Daoy (cell line): Measurements from ENCODE around the gene RAD51B. TPM values are rescaled to one million over a fixed set of nuclear protein-coding genes. Genes with fewer than 3 reads are reported as not detected.

Experiments
- DNase-seq: peaks from one replicate; pipeline ENCODE4 v3.0.0-alpha.2; 2015; ENCODE audit warnings: low read depth
- total RNA-seq: library from RNA; depleted of rRNA; stranded (reverse); fragments of >200 nt; shearing (Covaris generic); gene quantifications from 2 replicates; pipeline ENCODE4 v1.2.3, GENCODE V29; 2014

RAD51B gene
- total RNA-seq, 1 experiment from 2014 or later, result 15.8 TPM

DNA sequence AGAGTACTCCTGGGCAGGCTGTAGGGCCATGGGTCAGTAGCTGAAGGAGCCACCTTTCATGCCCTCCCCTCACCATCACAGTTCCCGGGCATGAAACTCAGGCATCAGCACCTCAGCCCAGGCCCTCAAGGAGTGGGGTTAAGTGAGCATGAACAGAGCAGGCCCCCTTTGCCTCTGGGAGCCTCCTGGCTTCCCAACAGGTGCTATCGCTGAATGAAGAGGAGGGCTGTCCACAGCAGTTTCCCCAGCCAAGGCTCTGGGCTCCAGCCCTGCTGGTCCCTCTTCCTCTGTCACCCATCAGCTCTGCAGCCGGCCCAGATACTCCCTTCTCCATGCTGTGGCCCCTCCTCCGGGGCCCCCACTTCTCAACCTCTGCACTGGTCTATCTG, 789.0 kb downstream of the RAD51B start:
- DNase-seq, result no peak

DNA sequence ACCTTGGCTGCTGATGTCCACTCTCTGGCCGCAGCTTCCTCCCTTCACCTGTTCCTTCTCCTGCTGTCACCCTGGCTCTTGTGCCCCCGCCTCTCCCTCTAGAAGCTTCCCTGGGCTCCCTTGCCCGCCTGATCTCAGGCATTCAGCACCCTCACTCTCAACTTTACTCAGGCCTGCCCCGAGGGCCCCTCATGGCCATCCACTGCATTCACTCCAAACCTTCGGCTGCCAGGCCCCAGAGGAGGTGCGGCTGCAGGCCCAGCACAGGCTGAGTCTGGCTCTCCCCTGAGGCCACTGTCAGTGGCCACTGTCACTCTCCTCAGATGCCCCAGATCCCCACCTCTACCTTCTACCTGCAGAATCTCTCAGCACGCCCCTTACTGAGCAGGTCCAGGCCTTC, 789.4 kb downstream of the RAD51B start:
- DNase-seq, result no peak

DNA sequence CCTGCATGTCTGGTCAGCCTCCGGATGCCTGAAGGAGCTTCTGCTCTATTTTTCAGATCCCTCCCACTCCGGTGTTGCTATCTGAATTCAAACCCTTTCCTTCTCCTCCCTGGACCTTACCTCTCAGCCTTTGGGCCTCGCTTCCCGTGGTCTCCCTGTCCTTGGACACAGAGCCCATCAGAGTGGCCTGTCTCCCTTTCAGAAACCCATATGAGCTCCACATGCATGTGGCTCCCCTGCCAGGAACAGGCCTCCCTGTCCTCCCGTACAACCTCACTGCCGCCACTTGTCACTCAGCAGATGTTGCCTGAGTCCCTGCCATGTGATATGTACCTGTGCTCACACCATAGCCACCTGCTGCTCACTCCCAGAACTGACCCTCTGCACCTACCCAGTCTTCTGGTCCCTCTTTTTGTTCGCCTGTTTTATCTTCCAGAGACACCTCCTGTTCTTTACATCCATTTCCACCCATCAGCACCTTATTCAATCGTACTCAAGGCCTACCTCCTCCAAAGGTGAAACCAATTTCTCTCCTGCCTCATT, 790.7 kb downstream of the RAD51B start:
- DNase-seq, result no peak

DNA sequence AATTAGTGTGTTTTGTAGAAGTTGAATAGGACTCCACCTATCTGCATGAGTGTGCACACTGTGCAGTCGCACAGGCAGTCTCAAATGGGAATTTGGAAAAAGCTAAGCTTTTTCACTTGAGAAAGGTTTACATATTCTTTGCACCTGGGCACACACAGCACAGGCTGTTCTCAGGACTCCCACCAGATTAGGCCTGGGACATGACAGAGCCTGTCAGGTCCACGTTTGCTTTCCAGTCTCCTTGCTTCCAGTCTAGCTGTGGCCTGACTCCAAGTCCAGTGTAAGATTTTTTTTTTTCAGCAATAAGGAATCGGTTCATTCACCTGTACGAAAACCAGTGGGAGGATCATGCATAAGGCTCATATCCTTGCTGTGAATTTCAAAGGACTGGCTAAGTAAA, 792.0 kb downstream of the RAD51B start:
- DNase-seq, result no peak

DNA sequence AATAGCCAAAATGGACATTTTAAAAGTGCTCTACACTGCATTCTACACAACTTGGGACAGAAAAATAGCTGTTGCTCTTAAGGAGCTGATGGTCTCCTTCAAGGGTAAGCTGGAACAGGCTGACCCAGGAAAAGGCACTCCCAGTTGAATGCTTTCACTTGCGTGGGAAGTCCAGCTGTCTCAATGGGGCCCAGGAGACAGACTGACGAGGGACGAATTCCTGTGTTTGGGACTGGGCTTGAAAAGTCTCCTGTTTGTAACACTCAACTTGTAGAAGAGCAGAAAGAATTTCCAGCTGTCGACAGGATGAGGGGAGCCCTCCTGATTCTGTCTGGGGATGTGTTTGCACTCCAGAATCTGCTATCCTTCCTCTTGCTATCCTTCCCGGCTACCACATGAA, 792.5 kb downstream of the RAD51B start:
- DNase-seq, result no peak

DNA sequence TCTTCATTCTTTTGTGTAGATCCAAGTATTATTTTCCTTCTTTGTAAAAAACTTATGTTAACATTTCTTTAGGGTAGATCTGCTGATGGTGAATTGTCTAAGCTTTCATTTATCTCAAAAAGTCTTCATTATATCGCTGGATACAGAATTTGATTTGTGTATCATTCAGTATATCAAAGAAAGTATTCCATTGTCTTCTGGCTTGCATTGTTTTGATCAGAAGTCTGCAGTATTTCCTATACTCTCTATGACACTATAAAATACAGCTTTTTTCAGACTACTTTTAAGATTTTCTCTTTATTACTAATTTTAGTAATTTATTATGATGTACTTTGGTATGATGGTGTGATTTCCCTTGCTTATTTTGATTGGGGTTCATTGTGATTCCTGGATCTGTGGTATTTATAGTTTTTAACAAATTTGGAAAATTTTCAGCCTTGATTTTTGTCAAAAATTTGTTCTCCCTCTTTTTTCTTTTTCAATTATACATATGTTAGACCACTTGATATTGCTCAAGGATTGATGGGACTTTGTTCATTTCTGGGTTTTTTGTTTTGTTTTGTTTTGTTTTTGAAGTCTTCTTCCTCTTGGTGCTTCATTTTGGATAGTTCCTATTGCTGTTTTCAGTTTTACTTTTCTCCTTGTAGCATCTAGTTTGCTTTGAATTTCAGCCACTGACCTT, 796.8 kb downstream of the RAD51B start:
- DNase-seq, result no peak

DNA sequence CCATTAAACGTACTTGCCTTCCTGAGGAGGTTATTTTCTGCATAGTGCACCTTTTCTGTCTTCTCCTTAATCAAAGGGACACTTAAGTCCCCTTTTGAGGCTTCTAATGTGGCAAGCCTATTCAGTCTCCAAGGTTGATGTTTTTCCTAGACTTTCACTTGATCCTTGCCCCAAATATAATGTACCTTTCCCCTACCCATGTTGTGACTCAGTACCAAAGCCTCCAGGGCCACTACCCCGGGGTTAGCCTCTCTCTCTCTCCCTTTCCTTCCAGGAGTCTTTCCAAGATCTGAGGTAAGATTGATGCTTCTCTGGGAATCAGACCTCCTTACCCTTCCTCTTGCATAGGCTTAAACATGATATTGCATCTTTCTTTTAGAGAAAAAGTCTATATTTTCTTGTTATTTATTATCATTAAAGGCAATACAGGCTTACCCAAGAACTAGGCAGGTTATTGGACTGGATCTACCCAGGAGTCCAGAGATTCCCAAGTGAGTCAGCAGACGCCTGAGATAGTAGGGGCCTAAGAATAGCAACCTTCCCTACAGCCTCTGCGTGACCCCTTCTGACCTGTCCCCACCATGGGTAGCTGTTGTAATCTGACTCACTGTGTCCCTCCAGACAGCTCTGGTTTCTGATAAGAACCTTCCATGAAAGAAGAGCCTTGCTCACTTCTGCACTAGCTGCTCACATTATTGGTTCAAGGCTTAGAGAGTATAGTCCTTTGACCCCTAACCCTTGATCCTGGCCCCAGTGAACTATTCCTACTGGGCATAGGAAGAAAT, 800.4 kb downstream of the RAD51B start:
- DNase-seq, result peak; percentile 46

DNA sequence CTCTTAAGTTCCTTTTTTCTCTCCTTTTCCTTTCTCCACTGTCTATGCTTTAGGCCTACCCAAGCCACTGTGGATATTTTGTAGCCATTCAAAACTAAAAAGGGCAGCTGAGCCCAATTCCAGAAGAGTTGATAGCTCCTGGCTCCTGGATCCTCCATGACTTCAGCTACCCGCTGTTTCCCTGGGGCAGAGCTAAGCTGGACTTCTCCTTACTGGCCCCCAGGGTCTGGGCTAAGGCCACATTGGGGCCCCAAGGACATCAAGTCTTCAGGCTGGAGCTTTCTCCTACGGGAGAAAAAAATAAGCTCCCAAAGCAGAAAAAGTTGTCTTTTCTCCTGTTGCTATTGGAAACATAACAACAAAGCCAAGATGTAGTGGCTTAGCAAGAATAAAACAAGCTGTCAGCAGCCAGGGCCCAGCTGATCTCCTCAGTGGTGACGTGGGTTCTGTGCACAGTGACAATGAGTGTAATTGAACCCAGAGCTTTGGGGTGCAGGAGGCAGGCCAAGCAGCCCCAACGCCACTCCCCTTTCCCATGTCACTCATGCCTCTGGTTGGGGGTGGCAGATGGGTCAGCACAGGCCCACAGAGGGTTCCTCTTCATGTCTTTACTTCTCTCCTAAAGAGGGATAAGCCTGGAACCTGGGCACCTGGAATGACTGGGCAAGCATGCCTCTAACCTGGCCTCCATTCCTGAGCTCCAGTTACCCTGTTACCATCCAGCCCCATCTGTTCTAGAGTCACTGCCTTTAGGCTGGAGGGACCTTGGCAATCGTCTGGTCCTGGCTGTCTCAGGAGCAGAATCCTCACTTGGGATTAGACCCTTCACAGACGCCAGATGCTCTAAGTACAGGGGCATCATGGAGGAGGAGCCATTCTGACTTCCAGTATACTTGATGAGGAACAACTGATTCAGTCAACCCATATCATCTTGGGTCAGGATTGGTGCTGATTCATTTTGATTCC, 802.1 kb downstream of the RAD51B start:
- DNase-seq, result no peak

DNA sequence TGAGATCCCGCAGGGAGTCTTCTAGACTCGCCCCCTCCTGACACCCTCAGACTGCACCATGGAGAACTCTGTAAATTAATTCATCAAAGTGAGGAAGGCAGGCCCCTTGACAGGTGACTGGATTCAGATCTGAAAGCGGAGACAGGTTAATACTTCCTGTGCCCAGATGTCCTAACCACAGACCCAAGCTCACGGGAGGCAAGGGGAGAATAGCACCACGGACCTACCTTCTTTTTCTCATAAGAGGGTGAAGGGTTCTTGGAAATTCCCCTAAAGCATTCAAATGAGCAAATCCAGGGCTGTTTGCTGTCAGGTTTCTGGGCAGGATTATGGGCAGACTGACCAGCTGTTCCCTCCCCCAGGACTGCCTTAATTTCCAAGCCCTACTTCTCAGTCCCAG, 803.3 kb downstream of the RAD51B start:
- no peak for DNase-seq

DNA sequence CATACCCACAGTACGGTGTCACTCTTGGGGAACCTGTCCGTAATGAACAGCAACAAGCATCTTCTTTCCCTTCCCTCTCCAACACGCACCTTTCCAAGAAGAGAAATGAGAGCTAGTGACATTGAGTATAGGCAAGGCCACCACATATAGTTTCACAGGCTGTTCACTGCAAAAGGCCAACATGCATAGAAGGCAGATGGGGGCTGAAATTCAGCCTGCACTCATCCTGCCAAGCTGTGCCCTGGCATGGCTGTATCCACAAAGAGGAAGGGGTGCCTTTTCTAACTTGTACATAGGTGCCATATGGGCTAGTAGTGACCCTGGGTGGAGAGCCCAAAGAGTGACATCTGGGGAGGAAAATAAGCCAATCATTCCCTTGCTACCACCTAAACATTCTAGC, 803.7 kb downstream of the RAD51B start:
- no peak for DNase-seq

DNA sequence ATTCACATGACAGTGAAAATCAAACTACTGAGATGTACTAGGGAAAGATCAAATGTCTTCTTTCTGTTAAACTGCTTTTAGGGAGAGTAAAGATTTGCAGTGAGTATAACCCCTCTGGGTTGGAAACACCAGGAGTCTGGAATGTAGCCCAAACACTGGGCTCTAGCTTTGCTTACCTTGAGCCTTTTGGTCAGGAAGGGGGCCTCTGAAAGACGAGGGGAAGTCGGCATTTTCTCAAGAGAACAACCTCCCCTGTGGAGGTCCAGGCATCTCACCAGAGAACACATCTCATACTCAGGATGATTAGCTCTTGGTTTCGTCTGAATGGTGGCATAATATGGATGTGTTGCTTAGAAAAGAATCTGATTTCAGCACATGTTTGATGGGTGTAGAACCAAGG, 804.2 kb downstream of the RAD51B start:
- DNase-seq, result no peak

DNA sequence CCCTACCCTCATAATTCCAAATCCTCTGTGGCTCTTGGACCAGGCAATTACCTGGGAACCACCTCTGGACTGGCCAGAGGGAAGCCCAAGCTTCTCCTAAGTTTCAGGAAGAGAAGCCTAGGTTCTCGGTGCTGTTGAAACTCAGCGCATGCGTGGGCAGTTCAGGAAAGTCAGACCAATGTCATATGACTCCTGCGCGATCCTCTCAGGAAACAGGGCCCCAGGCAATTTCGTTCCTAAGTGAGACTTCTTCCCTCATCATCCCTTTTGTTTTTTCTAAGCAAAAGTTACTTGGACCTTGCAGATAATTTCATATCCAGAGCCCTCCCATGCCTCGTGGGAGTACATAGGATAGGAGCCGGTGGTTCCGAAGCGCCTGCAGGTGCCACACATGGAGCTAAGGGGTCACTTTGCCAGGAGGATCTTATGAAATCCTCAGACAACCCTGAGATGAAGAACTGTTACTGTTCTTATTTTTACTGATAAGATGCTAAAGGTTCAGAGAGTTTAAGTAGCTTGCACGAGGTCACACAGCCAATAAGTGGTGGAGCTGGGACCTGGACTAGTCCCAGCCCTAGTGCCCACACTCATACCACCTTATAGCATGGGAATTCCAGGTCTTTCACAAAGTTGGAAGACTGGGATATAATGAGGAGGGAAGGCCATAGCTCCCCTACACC, 805.1 kb downstream of the RAD51B start:
- DNase-seq, result no peak

DNA sequence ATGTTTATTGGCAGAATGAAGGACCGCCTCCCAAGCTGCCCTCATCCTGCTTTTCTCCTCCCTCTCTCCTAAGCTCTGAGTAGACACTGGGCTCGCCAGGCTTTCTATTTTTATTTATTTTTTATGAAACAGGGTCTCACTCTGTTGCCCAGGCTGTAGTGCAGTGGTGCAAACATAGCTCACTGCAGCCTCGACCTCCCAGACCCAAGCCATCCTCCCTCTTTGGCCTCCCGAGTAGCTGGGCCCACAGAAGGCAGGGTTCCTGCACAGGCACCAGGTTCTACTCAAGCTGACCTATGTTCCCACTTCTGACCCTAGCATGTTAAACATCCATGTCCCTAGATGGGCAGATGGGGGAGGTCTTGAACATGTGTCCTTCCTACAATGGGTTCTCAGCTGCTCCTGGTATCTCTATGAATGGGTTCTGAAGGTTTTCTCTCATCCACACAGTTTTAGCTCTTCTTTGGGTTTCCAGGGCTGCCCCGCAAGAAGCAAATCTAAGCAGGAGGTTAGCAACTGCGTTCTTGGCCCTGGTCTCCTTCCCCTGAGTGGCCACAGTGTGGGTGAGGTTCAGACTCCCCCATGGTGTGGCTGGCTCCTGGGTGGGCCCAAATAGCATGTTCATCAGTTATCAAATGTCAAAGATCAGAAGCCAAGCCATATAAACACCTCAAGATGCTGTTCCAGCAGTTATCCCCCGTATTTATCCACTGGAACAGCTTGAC, 805.9 kb downstream of the RAD51B start:
- DNase-seq, result no peak

DNA sequence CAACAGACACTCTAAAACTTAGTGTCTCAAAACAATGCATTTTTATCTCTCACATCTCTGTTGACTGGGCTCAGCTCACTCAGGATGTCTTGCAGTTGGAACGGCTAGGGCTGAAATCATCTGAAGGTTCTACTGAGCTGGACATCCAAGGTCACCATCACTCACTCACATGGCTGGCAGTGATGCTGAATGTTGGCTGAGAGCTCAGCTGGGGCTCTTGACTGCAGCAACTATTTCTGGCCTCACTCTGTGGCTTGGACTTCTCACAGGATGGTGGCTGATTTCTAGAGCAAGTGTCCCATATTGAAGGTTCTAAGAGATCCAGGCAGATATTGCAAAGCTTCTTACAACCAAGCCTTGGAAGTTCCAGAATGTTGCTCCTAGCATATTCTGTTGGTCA, 806.8 kb downstream of the RAD51B start:
- DNase-seq, result no peak

DNA sequence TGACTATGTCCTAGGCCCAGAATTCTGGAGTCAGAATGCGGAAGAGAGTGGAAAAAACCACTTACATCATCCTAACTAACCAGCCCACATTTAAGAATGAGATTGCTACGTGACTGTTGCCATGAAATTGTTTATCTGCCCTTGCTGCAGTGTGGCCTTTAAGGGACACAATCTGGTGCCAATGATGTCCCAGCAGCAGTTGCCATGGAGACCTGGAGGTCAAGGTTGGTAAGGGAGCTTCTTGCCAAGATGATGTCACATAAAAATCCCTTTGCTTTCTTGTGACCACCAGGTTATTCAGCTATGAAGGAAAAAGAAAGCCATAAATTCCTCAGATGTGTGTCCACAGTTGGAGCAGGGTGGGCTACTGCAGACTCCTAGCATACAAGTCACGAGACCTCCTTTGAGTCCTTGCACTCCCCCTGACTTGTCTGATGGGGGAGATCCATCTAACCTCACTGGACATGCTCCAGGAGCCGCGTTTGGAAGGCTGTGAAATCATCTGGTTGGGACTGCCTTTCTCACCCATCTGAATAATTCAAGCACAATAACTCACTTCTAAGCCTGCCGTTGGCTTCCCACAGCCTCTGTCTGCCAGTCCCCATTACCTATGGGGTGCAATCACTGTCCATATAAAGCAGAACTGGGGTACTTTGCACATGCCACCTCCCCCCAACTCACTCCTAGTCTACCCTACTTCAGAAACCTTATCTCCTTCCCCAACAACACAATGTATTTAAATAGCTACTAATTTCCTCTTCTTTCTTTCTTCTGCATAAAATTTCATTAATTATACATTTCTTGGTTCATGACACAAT, 807.7 kb downstream of the RAD51B start:
- no peak for DNase-seq

DNA sequence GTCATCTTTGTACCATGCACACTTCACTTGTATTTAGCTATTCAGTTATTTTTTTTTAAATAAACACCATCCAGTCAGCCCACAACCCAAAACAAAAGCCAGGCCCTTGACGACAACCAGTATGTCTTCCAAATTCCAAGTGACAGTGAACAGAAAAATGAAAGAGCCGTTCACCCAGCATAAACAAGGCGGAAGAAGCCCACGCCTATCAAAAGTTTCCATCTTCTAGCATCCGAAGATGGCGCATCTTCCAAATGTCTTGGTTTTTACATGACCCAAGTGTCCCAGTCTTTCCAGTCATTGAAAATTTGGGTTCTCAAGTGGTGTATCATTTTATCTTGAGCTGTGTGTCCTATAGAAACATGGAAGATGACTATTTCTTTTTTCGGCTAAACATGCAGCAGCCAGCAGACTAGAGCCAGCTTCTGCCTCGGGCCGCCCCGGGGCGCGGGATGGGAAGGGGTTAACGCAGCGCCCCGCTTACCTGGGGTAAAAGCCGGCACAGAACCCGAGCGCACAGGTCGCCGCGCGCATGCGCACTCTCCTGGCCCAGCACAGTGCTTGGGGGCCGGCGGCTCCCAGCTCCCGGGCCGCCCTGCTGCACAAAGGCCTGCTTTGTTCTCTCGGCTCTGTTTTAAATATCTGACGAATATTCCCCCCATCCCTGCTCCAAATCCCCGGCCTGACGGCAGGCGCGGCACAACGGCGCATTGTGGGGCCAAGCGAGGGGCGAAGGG, 808.5 kb downstream of the RAD51B start:
- no peak for DNase-seq

DNA sequence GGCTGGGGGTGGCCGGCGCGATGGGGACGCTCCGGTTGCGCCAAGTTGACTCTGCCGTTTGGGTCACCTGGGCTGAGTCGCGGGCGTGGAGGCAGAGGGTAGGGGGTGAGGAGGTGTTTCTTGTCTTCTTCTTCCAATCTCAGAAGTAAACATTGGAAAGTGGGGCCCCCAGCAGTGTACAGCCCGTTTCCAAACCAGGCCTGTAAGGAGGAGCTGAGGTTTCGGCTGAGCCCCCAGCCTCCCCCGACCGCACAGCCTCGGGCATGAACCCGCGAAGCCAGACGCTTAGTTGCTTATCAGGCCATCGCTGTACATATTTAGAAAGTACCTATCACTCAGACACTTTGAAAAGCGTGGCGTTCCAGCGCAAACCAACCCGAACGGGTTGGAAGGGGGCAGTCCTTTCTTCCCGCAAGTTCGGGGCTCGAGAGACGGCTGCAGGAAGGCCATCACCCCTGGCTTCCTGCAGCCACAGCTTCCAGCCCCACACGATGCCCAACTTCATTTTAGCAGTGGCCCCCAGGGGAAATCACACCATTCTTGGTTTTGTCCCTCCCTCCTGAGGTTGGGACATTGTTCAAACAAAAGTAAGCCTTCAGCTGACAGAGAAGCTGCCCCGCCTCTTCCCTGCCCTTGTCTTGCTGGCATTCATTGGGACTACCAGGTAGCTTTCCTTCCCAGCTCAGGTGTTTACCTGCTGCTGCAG, 809.2 kb downstream of the RAD51B start:
- DNase-seq, result no peak

DNA sequence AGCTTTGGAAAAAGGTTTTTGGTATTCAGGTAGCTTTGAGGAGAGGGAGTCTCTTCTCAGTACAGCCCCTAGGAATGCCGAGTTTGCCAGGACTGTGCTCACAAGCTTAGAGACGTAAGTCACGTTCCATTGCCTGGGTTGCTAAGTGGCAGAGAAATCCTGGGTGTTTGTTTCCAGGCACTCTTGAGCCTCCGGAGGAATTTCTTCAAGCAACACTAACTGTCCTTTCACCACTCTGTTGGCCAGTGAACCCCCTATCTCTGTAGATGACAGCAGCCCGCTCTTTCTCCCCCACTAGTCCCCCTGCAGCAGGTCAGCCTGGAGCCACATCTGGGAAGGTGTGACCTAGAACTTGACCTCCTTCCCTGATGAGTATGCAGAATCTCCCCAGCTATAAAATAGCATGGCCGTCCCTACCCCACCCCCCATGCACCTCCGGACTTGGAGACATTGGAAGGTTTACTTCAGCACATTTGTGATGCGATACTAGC, 810.5 kb downstream of the RAD51B start:
- DNase-seq, result no peak
